HG02884 (cell line): ENCODE data around the gene RFC2.
A peak's percentile ranks its signal among the peaks of the same experiment; 100 is the strongest.
"Not testable (repeated sequence)": the region's sequence is repeated elsewhere in the genome, so short reads cannot be mapped to it uniquely, and the experiment has no call there.

Source experiments
- ATAC-seq: cut with Tn5 transposase; IDR thresholded peaks from one replicate; pipeline ENCODE4 v1.9.1; 2021; ENCODE audit warnings: mild to moderate bottlenecking, moderate library complexity; ENCODE audit not compliant: unreplicated experiment

RFC2 gene

DNA sequence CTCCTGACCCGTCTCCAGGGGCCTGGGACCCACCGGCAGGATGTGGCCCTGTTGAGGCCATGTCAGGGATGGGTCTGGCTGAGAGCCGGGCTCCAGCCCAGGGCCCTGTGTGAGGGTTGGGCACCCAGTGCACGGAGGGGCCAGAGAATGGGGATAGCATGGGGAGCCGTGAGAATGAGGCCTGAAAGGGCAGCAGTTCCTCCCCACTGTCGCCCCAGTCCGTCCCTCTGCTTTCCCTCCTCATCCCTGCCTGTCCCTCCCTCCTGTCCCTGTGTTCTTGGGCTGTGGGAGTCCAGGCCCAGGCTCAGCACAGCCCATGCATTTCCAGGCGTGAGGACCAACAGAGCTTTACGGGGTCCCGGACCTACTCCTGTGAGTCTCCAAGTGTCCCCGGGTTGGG is 34.8 kb downstream of the RFC2 start:
- ATAC-seq = no peak

DNA sequence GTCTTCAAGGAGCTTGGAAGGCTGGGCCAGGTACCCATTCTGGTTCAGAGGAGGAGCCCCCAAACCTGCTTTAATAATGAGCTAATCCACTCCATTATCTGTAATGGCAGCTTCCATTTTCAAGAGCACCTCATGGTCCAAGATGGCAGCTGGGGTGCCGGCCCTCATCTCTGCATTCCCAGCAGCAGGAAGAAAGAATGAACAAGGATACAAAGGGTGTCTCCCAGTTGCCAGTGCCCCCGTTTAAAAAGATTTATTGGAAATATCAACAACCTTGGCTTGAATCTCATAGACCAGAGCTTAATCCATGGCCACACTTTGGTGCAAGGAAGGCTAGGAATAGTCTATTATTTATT is 35.9 kb downstream of the RFC2 start:
- no peak for ATAC-seq

DNA sequence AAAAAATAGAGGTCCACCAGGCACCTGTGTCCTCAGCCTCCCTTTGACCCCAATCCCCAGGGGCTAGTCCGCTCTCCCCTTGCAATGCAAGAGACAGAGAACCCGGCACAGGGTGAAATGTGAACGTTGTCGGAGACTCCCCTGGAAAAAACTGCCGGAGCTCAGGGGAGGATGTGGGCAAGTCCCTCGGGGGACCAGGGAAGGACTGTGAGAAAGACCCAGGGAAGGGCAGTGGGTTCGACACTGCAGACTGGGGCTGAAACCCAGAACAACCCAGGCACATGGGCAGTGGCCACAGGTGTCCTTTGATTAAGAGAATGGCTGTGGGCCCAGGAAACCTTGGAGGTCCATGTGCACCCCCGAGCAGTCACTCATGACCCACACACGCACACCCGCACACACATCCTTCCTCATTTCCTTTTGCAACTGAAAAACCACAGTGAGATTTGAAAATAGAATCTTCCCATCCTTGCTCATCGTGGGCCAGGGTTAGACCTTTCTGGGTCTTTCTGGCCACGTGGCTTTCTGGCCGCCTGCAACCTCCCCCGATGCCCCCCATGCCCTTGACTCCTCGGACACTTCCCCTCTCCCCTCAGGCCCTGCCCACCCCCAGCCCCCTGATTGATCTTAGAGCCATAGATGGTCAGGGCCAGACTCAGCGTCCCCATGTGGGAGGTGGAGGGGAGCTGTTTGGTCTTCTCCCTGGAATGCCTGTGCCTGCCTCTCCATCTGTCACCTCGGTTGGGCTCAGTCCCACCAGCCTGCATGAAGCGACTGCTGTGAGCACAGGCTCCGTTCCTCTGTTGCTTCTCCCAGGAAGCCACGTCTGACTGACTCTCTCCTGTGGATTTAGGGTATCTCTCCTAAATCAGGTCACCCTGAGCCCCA is 36.5 kb downstream of the RFC2 start:
- peak; percentile 43 for ATAC-seq

DNA sequence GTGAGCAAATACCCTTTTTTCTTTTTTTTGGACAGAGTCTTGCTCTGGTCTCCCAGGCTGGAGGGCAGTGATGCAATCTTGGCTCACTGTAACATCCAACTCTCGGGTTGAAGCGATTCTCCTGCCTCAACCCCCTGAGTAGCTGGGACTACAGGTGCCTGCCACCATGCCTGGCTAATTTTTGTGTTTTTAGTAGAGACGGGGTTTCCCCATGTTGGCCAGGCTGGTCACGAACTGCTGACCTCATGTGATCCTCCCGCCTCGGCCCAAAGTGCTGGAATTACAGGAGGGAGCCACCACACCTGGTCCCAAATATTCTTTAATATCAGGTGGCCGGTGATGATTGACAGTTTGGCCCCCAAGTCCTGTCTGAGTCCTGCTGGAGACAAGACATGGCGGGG is 37.8 kb downstream of the RFC2 start:
- ATAC-seq = no peak

DNA sequence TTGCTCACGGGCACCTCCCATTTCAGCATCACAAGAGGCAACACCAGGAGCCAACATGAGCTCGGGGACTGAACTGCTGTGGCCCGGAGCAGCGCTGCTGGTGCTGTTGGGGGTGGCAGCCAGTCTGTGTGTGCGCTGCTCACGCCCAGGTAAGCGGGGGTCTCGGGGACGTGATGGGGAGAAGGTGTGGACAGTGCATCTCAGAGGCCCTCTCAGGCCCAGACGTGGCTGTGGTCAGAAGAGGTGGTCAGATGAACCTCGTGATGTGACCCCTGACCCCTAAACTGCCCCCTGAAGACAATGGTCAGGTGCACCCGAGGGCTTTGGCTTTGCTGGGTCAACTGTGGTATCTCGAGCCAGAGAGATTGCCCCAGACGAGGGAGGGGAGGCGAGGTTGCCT is 38.3 kb downstream of the RFC2 start:
- ATAC-seq = no peak

DNA sequence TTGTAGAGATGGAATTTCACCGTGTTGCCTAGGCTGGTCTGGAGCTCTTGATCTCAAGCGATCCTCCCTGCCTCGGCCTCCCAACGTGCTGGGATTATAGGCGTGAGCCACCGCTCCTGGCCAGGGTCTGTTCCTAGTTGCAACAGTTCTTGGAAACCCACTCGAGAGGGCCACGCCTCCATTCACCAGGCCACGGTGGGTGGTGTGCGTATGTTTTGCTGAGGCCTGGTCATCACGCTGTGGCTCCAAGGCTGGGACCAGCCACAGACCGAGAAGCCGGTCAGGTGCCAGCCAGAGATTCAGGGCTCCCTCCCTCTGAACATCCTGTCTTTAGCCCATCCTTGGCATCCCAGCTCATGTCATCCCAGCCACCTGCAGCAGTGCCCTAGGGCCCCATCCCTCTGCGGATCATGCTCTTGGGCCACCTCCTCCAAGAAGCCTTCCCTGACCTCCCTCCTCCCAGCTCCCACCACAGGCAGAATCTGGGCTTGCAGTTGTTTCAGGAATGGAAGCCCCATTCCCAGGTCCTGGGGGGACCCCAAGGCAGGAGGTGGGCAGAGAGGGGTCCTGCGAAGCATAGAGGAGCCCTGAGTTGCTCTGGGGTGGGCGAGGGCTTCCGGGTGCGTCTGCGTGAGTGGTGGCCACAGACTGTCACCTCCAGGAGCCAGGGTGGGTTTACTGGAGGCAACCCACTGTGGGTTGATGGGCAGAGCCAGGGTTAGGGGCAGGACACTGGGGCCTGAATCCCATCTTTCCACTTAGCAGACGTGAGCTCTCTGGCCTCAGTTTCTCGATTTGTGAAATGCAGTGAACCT is 39.2 kb downstream of the RFC2 start:
- ATAC-seq = no peak

DNA sequence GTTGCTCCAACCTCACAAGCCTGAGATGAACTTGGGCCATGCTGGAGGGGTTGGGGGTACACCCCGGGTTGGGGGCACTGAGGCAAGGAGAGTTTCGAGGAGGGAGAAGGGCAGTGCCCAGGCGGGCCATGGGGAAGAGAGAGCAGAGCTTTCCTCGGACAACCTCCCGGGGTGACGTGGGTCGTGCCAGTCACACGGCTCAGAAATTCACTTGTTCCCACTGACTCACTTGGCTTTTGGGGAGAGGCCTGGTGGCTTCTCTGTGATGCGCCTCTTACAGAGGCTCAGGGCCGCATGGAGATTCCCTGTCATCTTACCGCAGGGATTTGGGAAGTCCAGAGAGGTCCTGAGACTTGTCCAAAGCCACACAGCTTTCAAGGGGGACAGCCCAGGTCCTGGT is 41.5 kb downstream of the RFC2 start:
- ATAC-seq = no peak

DNA sequence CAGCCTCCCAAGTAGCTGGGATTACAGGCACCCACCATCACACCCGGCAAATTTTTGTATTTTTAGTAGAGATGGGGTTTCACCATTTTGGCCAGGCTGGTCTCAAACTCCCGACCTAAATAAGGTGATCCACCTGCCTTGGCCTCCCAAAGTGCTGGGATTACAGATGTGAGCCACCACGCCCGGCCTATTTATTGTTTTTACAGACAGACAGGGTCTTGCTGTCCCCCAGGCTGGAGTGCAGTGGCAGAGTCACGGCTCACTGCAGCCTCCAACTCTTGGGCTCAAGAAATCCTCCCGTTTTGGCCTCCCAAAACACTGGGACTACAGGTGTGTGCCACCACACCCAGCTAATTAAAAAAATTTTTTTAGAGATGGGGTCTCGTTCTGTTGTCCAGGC is 46.0 kb downstream of the RFC2 start:
- ATAC-seq = not testable (repeated sequence)

DNA sequence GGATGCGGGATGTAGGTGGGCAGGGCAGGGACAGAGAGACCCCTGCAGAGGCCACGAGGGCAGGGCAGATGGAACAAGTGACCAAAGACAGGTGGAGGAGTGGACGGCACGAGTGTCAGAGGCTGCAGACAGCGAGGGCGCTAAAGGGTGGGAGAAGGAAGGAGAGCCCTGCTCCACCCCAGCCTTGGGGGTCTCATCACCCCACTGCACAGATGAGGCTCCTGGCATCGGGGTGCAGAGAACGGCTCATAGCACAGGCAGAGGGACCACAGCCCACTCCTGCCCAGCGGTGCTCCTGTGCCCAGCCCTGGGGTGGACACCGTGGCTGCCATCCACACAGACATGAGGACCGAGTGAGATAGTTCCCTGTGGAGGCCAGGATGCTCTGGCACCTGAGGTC is 46.6 kb downstream of the RFC2 start:
- ATAC-seq = no peak

DNA sequence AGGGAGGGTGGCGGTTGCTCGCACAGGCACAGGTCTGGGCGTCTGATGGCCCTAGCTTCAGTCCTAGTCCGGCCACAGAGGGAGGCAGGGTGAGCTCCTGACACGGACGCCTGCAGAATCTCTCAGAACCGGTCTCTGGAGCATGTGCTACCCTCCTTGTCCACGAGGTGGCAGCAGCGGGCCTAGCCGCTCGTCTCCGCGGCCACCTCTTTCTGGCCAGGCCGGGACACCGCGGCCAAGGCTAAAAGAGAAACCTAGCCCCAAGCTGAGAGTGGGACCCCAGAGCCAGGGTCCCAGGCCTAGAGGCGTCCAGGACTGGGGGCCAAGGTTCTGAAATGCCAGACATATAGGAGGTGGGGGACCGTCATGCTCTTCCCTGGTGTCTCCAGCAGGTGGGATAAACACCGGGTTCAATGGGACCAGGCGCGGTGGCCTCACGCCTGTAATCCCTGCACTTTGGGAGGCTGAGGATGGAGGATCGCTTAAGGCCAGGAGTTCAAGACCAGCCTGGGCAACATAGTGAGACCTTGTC is 47.5 kb downstream of the RFC2 start:
- no peak for ATAC-seq

DNA sequence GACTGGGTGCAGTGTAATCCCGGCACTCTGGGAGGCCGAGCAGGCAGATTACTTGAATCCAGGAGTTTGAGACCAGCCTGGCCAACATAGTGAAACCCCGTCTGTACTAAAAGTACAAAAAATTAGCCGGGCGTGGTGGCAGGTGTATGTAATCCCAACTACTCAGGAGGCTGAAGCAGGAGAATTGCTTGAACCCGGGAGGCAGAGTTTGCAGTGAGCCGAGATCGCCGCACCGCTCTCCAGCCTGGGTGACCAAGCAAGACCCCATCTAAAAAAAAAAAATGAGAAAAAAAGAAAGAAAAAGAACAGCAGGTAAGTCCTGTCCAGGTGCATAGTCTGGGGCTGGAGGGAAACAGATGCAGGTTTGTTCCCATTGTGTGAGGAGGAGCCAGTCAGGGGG is 48.1 kb downstream of the RFC2 start:
- not testable (repeated sequence) for ATAC-seq

DNA sequence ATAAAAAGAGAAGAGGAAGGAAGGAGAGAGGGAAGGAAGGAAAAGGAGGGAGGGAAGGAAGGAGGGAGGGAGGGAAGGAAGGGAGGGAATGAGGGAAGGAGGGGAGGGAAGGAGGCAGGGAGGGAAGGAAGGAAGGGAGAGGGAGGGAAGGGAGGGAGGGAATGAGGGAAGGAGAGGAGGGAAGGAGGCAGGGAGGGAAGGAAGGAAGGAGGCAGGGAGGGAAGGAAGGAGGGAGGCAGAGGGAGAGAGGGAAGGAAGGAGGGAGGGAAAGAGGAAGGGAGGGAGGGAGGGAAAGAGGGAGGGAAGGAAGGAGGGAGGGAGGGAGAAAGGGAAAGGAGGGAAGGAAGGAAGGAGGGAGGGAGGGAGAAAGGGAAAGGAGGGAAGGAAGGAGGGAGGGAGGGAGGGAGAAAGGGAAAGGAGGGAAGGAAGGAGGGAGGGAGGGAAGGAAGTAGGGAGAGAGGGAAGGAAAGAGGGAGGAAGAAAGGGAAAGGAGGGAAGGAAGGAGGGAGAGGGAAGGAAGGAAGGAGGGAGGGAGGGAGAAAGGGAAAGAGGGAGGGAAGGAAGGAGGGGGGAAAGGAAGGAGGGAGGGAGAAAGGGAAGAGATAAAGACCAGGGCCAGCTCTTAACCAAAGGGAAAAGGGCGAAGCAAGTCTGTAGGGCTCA is 50.1 kb downstream of the RFC2 start:
- no peak for ATAC-seq

DNA sequence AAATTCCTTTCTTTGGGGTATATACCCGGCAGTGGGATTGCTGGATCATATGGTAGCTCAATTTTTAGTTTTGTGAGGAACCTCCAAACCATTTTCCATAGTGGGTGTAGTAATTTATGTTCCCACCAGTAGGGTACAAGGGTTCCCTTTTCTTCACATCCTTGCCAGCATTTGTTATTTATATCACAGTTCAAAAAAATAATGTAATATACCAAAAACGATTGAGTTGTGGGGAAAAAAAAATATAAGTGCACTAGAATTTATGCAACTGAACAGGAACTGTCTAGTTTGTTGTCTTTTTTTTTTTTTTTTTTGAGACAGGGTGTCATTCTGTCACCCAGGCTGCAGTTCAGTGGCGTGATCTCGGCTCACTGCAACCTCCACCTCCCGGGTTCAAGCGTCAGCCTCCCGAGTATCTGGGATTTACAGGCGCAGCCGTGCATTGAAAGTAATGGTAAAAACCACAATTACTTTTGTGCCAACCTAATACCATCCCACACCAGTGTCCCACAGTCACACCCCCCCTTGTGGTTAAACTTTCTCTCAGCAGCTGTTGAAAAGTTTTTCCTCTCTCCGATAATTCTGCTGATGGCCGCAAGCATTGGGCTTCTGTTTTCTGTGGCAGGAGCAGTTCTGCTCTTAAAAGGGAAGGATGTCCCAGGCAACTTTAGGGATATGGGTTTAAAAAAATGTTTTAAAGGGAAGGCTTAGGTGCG is 51.2 kb downstream of the RFC2 start:
- no peak for ATAC-seq

DNA sequence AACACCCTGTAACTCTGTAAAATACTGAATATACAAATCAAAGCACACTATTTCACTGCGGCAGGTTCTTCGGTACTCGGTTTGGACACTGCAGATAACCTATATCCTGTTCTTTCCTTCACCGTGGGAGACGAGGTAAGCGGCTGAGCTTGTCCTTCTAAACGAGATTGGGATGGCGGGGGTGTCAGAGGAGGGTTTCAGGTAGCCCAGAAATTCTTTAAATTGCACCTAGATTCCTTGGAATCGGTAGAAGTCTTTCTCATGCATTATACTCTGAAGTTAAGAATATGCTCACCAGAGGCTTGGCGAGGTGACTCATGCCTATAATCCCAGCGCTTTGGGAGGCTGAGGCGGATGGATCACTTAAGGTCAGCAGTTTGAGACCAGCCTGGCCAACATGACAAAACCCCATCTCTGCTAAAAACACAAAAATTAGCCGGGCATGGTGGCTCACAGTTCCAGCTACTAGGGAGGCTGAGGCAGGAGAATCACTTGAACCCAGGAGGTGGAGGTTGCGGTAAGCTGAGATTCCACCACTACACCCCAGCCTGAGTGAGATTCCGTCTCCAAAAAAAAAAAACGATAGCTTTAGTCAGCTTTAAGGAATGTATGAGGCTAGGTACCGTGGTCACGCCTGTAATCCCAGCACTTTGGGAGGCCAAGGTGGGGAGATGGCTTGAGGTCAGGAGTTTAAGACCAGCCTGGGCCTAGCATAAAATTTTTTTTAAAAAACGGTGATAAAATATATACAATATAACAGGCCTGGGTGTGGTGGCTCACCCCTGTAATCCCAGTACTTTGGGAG is 54.4 kb downstream of the RFC2 start:
- ATAC-seq = no peak

DNA sequence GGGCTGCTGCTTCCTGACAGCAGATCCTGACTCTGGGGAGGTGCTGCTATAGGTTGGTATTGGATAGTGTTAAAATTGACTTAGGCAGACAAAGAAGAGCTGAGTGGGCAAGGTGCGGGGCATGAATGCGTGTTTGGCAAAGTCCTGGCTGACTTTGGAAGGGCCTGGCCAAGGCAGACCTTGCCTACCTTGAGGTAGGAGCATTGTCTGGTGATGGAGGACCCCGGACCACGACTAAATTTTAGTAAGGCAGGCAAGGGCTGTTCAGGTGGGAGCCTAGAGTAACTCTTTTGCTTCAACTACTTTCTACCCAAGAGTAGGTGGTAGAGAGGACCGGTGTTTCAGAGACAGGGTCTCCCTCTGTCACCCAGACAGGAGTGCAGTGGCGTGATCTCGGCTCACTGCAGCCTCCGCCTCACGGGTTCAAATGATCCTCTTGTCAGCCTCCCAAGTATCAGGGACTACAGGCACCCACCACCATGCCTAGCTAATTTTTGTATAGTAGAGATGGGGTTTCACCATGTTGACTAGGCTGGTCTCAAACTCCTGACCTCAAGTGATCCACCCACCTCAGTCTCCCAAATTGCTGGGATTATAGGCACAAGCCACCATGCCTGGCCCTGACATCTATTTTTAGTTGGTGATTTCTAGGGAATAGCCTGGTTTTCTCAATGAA is 56.6 kb downstream of the RFC2 start:
- ATAC-seq = no peak

DNA sequence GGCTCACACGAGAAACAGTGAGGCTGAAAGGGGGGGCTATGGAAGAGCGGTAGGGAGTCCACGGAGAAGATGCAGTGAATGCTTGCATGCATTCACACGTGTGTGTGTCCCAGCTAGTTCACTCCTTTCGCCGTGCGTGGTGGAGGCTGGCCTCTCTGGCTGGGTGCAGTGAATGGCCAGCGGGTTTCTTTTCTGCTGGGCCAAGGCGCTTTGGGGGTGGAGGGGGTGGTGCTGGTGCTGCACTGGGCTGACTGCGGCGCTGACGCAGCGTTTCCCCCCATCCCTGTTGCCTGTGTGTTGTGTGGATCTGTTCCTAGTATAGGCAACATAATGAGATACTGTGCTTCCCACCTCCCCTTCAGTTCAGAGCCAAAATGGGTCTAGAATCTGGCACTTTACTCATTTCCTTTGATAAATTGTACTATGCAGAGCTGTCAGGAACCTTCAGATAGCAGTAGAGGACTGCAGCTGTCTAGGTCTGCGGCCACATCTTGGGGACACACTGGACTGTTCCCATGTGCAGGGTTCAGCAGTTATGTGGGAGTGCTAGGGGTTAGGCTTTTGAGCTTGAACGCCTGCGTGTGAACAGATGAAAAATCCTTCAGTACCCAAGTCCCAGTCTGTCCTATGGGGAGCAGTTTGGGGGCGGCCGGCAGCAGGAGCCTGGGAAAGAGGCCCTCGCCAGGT is 58.1 kb downstream of the RFC2 start:
- not testable (repeated sequence) for ATAC-seq

DNA sequence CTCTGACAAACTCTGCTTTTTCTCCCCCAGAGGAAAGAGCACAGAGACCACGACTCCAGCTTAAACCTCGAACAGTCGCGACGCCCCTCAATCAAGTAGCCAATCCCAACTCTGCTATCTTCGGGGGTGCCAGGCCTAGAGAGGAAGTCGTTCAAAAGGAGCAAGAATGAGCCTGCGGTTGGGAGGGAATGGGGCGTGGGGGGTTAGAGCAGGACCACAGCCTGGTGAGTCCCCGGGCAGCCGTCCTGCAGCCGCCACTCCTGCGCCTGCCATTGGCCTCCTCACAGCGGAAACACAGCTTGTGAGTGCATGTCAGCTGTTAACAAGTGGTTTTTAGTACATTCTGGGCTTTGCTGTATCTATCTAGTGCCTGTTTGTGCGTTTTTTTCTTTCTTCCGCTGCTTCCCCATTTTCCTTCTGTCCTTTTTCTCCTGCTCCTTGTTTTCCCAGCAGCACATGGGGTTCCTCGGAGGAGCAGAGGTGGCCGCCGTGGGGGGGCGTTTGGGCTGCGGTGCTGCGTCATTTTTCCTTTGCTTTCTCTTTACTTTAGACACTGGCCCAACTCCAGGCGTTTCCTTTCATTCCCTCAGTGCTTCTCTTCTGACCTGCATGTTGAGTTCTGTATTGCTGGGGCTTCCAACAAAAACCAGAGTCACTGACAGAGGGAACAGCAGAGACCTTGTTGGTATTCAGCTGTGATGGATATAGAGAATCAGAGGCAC is 58.9 kb downstream of the RFC2 start:
- not testable (repeated sequence) for ATAC-seq

DNA sequence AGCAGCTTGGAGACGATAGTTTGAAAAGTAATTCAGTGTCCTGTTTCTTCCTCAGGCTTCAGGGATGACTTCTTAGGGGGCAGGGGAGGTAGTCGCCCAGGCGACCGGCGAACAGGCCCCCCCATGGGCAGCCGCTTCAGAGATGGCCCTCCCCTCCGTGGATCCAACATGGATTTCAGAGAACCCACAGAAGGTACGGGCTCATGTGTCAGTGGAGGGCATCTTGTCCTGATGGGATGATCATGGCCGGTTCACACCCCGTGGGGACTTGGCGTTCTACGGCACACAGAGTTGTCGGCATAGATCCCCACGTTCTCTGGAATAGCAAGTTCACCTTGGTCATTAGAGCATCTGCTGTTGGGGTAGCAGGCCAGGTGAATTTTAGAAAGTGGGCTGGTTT is 59.5 kb downstream of the RFC2 start:
- no peak for ATAC-seq
